CD4-positive, alpha-beta T cell treated with Interleukin-1 beta for 1 hour (primary cell): Measurements from ENCODE around the gene TPCN2.

Experiments
- DNase-seq, 2 donors: peaks; one replicate each; pipeline ENCODE4 v3.0.0-alpha.2; 2020 to 2022

The TPCN2 gene

DNA sequence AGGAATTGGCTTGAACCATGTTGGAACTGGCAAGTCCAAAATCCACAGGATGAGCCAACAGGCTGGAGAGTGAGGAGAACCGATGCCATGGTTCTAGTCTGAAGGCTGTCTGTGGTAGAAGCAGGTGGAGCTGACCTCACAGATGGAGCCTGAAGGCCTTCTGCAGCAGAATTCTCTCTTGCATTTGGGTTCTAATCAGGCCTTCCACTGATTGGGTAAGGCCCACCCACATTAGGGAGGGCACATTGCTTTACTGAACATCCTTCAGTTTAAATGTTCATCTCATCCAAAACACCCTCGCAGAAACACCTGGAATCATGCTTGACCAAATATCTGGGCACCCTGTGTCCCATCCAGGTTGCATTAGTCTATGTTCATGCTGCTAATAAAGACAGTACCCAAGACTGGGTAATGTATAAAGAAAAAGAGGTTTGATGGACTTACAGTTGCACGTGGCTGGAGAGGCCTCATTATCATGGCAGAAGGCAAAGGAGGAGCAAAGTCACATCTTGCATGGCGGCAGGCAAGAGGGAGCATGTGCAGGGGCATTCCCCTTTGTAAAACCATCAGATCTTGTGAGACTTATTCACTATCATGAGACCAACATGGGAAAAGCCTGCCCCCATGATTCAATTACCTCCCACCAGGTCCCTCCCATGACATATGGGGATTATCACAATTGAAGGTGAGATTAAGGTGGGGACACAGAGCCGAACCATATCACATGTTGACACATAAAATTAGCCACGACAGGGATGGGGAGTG lies 122.9 kb downstream of the TPCN2 start:
- DNase-seq, result no peak

DNA sequence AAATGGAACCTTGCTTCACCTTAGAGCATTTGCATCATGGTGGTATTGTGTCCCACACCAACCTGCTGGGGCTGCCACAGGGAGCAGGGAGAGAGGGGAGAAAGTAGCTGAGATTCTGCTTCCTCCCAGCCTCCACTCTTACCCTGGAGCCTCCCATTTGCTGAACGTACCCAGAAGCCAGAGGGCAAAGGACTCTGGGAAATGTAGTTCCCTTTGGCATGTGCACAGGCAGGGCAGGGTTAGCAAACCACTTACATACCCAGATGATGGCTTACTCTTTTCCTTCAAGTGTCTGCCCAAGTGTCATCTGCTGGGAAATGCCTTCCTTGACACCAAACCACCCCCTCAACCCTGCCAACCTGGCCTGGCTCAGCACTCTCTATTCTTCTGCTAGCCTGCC lies 123.9 kb downstream of the TPCN2 start:
- no peak for DNase-seq

DNA sequence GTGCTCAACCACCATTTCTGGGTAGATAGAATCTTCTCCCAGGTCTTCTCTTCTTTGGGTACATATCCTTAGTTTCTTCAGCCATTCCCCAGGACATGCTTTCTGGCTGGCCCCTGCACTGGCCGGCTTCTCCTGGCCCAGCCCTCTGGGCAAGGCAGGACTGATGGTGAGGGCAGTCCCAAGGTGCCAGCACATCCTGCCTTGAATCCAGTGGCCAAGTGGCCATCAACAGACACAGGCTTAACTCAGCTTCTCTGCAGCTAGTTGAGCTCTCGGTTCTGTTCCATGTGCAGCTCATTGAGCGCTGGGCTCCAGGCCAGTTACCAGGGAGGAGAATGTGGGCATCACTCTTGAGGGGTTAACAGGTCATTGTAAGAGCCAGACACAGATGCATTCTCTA lies 124.6 kb downstream of the TPCN2 start:
- DNase-seq, result no peak

DNA sequence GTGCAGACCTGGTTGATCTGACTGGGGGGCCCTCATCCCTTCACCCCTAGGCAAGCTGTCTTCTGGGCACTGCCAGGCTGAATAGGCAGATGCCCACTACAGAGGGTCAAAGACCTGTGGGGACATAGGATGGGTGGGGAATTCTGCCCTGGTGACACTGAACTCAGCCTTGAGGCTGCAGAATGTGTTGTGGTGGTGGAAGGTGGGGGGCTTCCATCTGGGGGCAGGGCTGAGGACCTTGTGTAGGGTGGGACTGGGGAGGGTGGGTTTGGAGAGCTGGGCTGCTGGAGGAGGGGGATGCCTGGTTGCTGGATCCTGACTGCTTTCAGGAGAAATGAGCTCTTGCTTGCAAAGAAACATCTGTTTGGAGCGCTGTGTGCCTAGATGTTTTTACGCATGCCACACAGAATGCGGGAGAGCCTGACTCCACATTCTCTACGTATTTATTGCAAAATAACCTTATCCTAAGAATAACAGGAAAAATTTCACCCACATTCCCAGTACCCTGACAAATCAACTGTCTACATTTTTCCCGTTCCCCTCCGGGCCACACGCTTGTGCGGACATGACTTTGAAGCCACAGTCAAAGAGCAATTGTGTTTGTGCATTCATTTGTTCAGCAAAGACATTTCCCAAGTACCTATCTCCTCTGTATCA lies 125.3 kb downstream of the TPCN2 start:
- DNase-seq, result no peak

DNA sequence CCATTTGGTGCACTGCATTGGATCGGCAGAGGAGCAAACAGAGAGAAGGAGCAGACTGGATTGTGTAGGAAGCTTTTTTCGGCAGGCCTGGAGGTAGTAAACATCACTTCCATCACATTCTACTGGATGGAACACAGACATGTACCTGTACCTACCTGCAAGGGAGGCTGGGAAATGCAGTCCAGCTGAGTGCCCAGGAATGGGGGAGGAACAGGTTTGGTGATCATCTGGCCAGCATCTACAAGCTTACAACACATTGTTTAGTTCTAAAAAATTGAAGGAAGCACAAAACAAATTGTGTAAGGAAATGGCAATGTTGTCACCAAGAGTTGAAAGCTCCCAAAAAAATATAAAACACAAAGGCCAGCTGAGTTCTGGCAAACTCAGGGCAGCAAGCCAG lies 126.1 kb downstream of the TPCN2 start:
- no peak for DNase-seq

DNA sequence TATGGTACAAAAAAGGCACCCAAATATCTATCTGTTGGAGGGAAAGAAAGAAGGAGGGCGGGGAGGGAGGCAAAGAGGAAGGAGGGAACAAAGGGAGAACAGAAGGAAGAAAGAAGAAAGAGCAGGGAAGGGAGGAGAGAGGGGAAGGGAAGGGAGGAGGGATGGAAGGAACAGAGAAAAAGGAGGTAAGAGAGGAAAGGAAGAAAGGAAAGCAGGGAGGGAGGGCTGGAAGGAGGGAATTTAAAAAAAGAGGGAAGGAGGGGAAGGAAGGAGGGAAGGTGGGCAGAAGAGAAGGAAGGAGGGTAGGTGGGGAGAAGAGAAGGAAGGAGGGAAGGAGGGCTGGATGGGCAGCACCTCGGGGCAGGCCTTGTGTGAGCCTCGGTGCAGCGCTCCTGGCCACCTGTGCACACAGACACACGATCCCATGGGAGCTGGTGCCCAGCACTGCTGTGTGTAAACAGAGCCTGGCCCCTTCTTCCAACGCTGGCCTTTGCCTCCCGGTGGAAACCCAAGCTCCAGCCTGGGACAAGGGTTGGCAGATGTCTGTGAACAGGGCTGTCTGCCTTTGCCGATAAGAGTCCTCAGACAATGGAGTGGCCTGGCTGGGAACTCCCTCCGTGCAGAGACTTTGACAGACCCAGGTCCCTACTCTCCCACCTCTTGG lies 130.2 kb downstream of the TPCN2 start:
- no peak for DNase-seq

DNA sequence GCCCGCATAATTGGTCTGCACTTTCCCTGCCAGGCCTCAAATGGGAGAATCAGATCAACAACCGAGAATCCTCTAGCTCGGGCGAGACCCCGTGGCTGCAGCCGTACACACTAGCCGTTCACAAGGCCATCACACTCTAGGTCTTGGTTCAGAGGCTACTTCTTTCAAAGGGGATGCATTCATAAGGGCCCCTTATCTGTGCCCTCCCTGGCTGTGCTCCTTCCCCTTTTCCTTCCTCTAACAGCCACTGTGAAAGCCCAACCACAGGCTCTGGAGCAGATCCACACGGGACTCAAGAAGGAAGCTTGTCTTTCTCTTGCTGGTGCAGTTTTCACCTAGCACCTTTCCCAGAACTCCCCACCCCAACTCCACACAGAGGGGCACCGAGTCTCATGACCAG lies 131.5 kb downstream of the TPCN2 start:
- DNase-seq, result no peak

DNA sequence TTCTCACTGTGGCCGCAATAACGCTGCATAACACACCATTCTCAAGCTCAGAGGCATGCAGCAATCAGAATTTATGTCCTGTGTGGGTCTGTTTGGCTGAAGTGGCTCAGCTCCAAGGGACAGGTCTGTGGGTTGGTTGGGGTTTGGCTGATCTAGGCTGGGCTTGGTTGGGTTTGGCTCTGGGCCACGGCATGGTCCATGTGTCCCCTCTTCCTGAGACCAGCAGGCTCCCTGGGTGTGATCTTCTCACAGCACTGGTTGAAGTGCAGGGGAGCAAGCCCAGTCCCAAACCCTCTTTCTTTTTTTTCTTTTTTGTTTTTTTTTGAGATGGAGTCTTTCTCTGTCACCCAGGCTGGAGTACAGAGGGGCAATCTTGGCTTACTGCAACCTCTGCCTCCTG lies 132.0 kb downstream of the TPCN2 start:
- DNase-seq, result no peak

DNA sequence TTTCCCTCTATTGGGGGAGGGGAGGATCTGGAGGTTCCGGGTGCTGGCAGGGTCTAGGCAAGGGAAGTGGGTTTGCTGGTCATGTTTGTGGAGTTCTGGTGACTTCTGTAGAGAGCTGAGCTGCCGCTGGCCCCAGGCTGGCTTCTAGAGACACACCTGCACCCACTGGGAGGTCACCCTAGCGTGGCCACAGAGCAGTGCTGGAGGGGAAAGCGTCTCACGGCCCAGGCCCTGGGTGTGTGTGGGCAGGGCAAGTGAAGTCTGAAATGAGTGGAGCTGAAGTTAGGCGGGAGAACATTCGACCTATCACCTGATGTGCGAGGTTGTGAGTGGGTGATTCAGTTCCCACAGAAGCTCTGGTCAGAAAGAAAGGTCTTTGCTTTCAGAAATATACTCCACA lies 134.9 kb downstream of the TPCN2 start:
- no peak for DNase-seq
